Measurements from ENCODE around the gene PCA3.

GRCh38 chr9:76717176-76717575 is 47.1 kb upstream of the PCA3 start:
- no peak for TF ChIP-seq POLR2A (IDR thresholded peaks at IDR 0.05; ENCODE audit: low read length)
- TF ChIP-seq CTCF (IDR thresholded peaks at IDR 0.05): no peak
- no peak for TF ChIP-seq ESRRA (IDR thresholded peaks at IDR 0.05; ENCODE audit: borderline replicate concordance, low read length)
- no peak for TF ChIP-seq MAX (IDR thresholded peaks at IDR 0.05)
- TF ChIP-seq REST (IDR thresholded peaks at IDR 0.05): no peak
